CD4-positive, alpha-beta T cell treated with Interleukin-15 for 1 hour (primary cell): ENCODE data around the gene ITGB7.
"Not testable (repeated sequence)": the region's sequence is repeated elsewhere in the genome, so short reads cannot be mapped to it uniquely, and the experiment has no call there.

Source experiments
- DNase-seq: peaks from one replicate; pipeline ENCODE4 v3.0.0-alpha.2; 2020

Gene ITGB7

GRCh38 chr12:53217051-53217930 lies 10.2 kb upstream of the ITGB7 start:
- DNase-seq = peak; percentile 80

- no peak for DNase-seq
Measured at GRCh38 chr12:53215497-53215896, 8.4 kb upstream of the ITGB7 start.

DNA sequence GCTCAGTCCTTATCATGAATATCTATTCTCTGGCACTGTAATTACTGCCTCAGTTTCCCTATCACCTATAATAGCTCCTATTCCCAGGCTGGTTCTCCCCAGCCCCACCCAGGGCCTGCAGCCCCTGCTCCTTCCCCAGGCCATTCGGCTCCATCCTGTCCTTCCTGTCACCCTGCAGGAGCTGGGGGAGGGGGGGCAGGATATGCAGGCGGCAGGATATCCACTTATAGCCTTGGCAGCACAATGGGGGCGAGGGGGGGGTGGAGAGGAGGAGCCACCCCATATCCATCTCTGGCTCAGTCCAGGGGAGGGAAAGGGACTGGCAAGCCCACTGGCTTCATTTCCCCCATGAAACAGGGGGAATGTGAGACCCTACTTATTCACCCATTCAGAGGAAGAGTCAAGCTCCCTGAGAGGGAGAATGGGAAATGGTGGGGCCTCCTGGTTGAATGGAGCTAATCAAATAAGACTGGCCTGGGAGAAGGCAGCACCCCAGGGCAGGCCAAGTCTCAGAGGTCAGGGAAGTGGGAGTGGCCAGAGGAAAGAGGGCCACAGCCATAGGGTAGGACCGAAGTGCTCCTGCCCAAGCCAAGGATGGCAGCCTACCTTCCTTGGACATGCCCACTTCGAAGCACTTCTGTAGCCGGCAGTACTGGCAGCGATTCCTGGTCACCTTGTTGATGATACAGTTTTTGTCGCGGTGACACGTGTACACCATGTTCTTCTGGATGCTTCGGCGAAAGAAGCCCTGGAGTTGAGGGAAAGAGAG lies 7.8 kb upstream of the ITGB7 start:
- no peak for DNase-seq

DNA sequence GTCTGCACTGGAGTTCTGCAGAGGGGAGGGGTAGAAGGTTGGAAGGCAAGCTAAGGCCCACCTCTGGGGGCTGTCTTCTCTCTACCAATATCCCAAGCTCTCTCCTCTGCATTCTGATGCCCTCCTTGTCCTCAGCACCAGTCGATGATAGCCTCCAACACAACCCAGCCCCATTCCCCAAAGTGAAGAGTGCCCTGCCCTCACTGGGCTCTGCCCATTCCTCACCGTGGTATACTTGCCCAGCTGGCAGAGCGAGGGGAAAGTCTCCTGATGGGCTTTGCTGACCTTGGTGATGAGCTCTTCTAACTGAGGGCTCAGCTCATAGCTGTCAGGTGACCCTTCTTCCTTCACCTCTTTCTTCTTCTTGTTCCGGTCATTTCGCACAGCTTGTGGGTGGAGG lies 7.2 kb upstream of the ITGB7 start:
- no peak for DNase-seq

- peak; percentile 81 for DNase-seq
Measured at GRCh38 chr12:53213348-53213747, 6.3 kb upstream of the ITGB7 start.

DNA sequence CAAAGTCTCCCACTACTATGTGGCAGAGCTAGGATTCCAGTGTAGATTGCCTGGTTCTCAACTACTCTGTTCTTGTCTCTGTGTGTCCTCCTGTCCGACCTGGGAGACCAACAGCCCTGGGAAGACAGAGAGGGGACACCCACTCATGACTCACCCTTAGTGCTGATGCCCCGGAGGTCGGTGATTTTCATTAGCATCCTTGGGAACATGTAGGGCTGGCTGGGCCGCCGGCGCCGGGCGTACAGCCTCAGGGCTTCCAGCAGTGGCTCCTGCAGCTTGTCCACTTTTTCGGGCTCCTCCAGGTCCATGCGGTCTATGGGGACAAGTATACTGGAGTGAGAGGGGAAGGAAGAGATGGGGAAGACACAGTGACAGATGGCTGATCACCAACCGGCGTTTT lies 5.9 kb upstream of the ITGB7 start:
- no peak for DNase-seq

GRCh38 chr12:53211476-53212381 lies 4.7 kb upstream of the ITGB7 start:
- no peak for DNase-seq

- DNase-seq = no peak
Measured at GRCh38 chr12:53210843-53211242, 3.8 kb upstream of the ITGB7 start.

DNA sequence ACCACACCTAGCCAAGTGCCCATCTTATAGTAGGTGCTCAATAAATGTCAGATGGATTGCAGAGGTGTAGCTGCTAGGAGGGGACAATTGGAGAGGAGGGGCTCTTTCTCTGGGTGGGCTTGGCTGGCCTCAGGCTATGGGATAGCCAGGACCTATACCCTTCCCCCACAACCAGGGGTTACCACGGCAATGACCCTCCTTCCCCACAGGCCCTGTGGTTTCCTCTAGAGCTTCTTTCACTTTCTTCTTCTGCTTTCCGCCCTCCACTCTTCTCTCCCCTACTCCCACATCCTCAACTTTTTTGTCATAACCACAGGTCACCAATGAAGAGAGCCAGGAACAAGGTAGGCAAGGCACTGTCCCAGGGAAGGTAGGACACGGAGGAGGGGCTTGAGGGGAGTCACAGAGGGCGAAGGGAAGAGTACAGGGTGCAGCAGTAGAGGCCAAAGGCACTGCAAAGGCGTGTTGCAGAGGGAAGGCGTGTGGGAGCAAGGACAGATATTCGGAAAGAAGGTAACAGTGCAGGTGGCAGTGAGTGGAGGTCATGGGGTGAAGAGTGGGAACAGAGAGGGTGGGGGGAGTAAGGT lies 1.9 kb upstream of the ITGB7 start:
- no peak for DNase-seq

- DNase-seq = no peak
Measured at GRCh38 chr12:53208435-53208834, 1.4 kb upstream of the ITGB7 start.

DNA sequence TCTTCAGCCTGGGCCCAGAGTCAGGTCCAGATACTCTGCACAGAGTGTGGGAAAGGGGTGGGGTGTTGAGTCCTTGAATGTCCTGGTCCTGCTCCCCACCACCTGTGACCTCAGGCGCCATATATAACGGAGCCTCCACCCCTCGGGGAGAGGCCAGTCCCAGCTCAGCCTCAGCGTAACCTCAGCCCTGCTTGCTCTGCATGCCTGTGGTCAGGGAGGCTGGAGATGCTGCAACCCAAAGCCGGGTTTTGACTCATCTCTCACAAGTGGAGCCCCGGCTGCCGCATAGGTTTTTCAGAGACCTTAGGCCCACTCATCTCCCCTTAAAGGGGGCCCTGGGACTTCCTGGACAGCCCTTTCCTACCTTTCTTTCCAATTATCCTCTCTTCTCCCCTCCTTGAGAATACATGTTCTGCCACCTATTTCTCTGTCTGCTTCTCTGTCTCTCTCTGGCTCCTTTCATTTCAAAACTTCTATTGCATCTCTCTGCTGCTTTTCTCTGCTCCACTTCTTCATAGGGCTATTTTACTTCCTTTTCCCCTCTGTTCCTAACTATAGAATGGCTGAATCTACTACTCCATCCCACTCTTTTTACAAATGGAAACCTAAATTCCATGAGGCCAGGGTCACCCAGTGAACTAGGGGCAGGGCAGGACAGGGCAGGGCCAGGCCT lies 1.2 kb downstream of the ITGB7 start:
- peak; percentile 56 for DNase-seq

DNA sequence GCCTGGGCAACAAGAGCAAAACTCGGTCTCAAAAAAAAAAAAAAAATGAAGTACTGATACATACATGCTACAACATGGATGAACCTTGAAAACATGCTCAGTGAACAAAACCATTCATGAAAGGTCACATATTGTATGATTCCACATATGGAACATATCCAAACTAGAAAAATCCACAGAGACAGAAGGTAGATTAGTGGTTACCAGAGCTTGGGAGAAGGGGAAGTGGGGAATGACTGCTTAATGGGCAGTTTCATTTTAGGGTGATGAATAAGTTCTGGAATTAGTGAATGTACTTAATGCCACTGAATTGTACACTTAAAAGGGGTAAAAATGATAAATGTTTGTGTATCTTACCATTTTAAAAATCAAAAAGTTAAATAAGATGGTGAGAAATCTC lies 2.7 kb downstream of the ITGB7 start:
- DNase-seq = no peak

- DNase-seq = not testable (repeated sequence)
Measured at GRCh38 chr12:53202316-53202715, 4.7 kb downstream of the ITGB7 start.

GRCh38 chr12:53201639-53202038 lies 5.4 kb downstream of the ITGB7 start:
- DNase-seq = no peak

DNA sequence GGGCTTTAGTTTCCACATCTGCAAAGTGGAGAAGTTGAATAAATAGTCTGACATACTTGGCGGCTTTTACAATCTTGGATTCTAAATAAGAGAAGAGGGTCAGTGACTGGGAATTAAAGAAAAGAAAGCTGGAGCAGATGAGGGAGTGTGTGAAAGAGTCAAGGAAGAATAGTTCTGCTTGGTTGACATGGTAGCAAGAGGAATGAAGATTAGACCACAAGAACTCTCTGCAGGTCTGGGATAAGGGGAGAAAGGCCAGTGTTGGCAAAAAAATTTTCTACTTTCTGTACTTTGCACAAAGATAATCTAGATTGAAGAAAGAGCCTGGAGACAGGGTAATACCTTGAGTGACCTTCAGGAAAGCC lies 5.9 kb downstream of the ITGB7 start:
- no peak for DNase-seq

DNA sequence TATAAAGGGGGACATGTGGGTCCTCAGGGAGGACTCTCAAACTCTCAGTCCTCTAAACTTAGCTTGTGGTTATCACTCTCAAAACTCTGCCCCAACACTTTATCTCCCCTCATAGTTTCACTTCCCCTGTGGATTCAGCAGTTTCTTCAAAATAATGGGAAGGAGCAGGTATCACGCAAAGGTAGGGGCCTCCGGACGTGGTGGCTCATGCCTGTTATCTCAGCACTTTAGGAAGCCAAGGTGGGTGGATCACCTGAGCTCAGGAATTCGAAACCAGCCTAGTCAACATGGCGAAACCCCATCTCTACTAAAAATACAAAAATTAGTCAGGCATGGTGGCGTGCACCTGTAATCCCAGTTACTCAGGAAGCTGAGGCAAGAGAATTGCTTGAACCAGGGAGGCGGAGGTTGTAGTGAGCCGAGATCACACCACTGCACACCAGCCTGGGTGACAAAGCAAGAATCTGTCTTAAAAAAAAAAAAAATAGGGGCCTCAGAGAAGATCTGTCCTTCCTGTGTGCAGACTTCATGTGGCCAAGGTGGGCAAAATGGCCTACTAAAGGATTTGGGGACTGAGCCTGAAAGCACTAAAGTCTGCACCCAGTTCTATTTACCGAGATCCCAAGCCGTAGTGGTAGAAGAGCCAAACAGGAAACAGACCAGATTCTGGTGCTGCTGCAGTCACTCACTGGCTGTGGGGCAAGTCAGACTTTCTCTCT lies 6.4 kb downstream of the ITGB7 start:
- DNase-seq = no peak

DNA sequence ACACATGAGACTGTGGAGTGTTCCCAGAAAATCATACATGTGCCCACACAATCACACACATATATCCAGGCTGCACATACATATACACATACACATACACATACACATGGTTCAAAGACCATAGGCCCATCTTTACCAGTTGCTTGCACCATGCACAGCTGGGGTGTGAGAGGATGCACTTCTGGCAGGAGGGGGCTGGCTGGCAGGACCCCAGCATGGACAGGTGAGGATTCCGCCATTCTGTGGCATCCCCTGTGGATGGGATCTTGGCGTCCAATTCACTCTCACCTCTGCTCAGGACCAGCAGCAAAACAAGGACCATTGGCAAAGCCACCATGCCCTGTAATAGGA lies 7.0 kb downstream of the ITGB7 start:
- no peak for DNase-seq

- no peak for DNase-seq
Measured at GRCh38 chr12:53199700-53200099, 7.4 kb downstream of the ITGB7 start.

DNA sequence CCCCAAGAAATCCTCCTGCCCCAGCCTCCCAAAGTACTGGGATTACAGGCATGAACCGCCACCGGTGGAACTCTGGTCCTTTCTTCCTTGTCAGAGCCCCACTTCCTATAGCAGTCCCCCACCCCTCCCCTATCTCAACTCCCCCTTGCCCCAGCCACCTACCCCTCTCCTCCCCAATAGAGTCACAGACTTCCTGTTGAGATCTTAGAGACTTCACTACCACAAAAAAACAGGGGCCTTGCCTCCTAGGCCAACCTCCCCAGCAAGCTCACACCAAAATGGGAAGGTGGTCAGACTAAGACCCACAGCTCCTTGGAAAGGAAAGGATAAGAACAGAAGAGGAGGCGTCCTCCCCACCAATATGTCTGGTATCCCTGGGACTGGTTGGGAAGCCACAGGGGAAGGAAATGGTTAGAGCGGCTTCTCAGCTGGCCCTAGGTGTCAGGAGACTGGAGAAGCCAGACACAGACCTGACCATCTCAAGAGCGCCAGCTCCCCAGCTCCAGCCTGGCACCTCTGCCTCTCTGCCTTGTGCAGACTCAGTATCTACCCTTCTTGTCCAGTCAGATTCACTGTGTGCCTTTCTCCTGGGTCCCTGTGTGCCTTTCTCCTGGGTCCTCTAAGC lies 8.5 kb downstream of the ITGB7 start:
- peak; percentile 32 for DNase-seq

- DNase-seq = no peak
Measured at GRCh38 chr12:53197011-53197640, 9.9 kb downstream of the ITGB7 start.

- no peak for DNase-seq
Measured at GRCh38 chr12:53196486-53196885, 10.6 kb downstream of the ITGB7 start.
